HG02852 (cell line): ENCODE data around the gene RHOG.

Experiments
- ATAC-seq: cut with Tn5 transposase; IDR thresholded peaks from one replicate; pipeline ENCODE4 v1.9.1; 2021; ENCODE audit warnings: mild to moderate bottlenecking, moderate library complexity; ENCODE audit not compliant: unreplicated experiment

RHOG gene

GRCh38 chr11:3781423-3781822, 59.3 kb downstream of the RHOG start:
- ATAC-seq: no peak
